Measurements from ENCODE around the gene NBPF11.
"Not testable (repeated sequence)": the region's sequence is repeated elsewhere in the genome, so short reads cannot be mapped to it uniquely, and the experiment has no call there.

GRCh38 chr1:148178682-148179081 is 26.6 kb upstream of the NBPF11 start:
- not testable (repeated sequence) for TF ChIP-seq POLR2A, CTCF (IDR thresholded peaks at IDR 0.05)

Measured in body of pancreas (tissue), 4 donors.